SJSA1 (cell line): ENCODE measurements around the gene AEN. TPM values are rescaled to one million over a fixed set of nuclear protein-coding genes. Genes with fewer than 3 reads are reported as not detected.

Experiments used
- DNase-seq, 2 experiments: peaks; one replicate each; pipeline ENCODE4 v3.0.0-alpha.2; 2015 to 2020; ENCODE audit warnings: low spot score in 2 of 2, low read depth in 1 of 2
- H3K27ac ChIP-seq: fragments of 250-450 bp; sonication (Bioruptor Pico); 2 replicates; pipeline ENCODE4 v1.5.1; 2020; ENCODE audit warnings: mild to moderate bottlenecking, moderate library complexity
- H3K27me3 ChIP-seq: fragments of 250-450 bp; sonication (Bioruptor Pico); replicated peaks from 2 replicates; pipeline ENCODE4 v1.5.1; 2020; ENCODE audit warnings: mild to moderate bottlenecking, moderate library complexity
- H3K36me3 ChIP-seq: fragments of 250-450 bp; sonication (Bioruptor Pico); 2 replicates; pipeline ENCODE4 v1.5.1; 2020; ENCODE audit warnings: mild to moderate bottlenecking
- H3K4me1 ChIP-seq: fragments of 250-450 bp; sonication (Bioruptor Pico); replicated peaks from 2 replicates; pipeline ENCODE4 v1.6.1; 2021; ENCODE audit warnings: mild to moderate bottlenecking
- H3K4me3 ChIP-seq: fragments of 250-450 bp; sonication (Bioruptor Pico); 2 replicates; pipeline ENCODE4 v1.5.1; 2020; ENCODE audit warnings: mild to moderate bottlenecking
- H3K9me3 ChIP-seq: fragments of 250-450 bp; sonication (Bioruptor Pico); replicated peaks from 2 replicates; pipeline ENCODE4 v1.5.1; 2020; ENCODE audit warnings: mild to moderate bottlenecking
- total RNA-seq: library from RNA; depleted of rRNA; stranded (reverse); fragments of >200 nt; shearing (Covaris generic); gene quantifications from 2 replicates; pipeline ENCODE4 v1.2.3, GENCODE V29; 2014

Gene AEN
- total RNA-seq, 1 experiment from 2014 or later, result 56.2 TPM

GRCh38 chr15:88619796-88620195, 1.3 kb upstream of the AEN start:
- H3K27ac ChIP-seq, result no peak overlapping the region
- H3K9me3 ChIP-seq, result no peaks in the 10 kb centered on the region
- no peak overlapping the region for H3K4me3 ChIP-seq
- peaks cover 20% of the 10 kb centered on the region for H3K36me3 ChIP-seq
- H3K4me1 ChIP-seq, result peaks cover 20% of the 10 kb centered on the region
- DNase-seq, result no peak
- H3K27me3 ChIP-seq, result no peaks in the 10 kb centered on the region

GRCh38 chr15:88621789-88622604, 857 bp downstream of the AEN start:
- Histone ChIP-seq H3K27me3 (no peaks in the 10 kb centered on the region), H3K36me3 (peaks cover 40% of the 10 kb centered on the region), H3K4me3 (peak overlapping the region; percentile 89), H3K27ac (peak overlapping the region; percentile 93), H3K9me3 (no peaks in the 10 kb centered on the region), H3K4me1 (peaks cover 20% of the 10 kb centered on the region)
- peak in 1 of 2 experiments; percentile 53 for DNase-seq

GRCh38 chr15:88622605-88622975, 1.4 kb downstream of the AEN start:
- Histone ChIP-seq H3K9me3 (no peaks in the 10 kb centered on the region), H3K4me1 (peaks cover 20% of the 10 kb centered on the region), H3K36me3 (peaks cover 46% of the 10 kb centered on the region), H3K4me3 (peak overlapping the region; percentile 89), H3K27ac (peak overlapping the region; percentile 39), H3K27me3 (no peaks in the 10 kb centered on the region)
- DNase-seq, result peak in 1 of 2 experiments; percentile 20

GRCh38 chr15:88623061-88623460, 1.9 kb downstream of the AEN start:
- Histone ChIP-seq H3K4me3 (peak overlapping the region; percentile 89), H3K9me3 (no peaks in the 10 kb centered on the region), H3K4me1 (peaks cover 20% of the 10 kb centered on the region), H3K27me3 (no peaks in the 10 kb centered on the region), H3K27ac (peak overlapping the region; percentile 39), H3K36me3 (peaks cover 51% of the 10 kb centered on the region)
- DNase-seq, result peak; percentile 50 to 74

GRCh38 chr15:88623632-88624031, 2.5 kb downstream of the AEN start:
- H3K9me3 ChIP-seq, result no peaks in the 10 kb centered on the region
- no peak for DNase-seq
- H3K27me3 ChIP-seq, result no peaks in the 10 kb centered on the region
- peaks cover 57% of the 10 kb centered on the region for H3K36me3 ChIP-seq
- peaks cover 20% of the 10 kb centered on the region for H3K4me1 ChIP-seq
- H3K27ac ChIP-seq, result peak overlapping the region; percentile 26; the same call in 1 of the 2 replicates
- H3K4me3 ChIP-seq, result no peak overlapping the region

GRCh38 chr15:88624156-88624970, 3.2 kb downstream of the AEN start:
- no peaks in the 10 kb centered on the region for H3K27me3 ChIP-seq
- H3K9me3 ChIP-seq, result no peaks in the 10 kb centered on the region
- no peak overlapping the region for H3K27ac ChIP-seq
- H3K4me3 ChIP-seq, result no peak overlapping the region
- peaks cover 64% of the 10 kb centered on the region for H3K36me3 ChIP-seq
- DNase-seq, result no peak
- peaks cover 20% of the 10 kb centered on the region for H3K4me1 ChIP-seq

GRCh38 chr15:88624971-88625490, 3.9 kb downstream of the AEN start:
- Histone ChIP-seq H3K27ac (no peak overlapping the region), H3K4me1 (peaks cover 20% of the 10 kb centered on the region), H3K27me3 (no peaks in the 10 kb centered on the region), H3K9me3 (no peaks in the 10 kb centered on the region), H3K4me3 (no peak overlapping the region), H3K36me3 (peaks cover 71% of the 10 kb centered on the region)
- DNase-seq, result no peak

- Histone ChIP-seq H3K4me1 (peaks cover 14% of the 10 kb centered on the region), H3K9me3 (no peaks in the 10 kb centered on the region), H3K4me3 (no peak overlapping the region), H3K27ac (no peak overlapping the region), H3K27me3 (no peaks in the 10 kb centered on the region), H3K36me3 (peaks cover 81% of the 10 kb centered on the region)
- no peak for DNase-seq
Measured at GRCh38 chr15:88625943-88626741, 5.0 kb downstream of the AEN start.

- no peak for DNase-seq
- Histone ChIP-seq H3K27me3 (no peaks in the 10 kb centered on the region), H3K4me3 (no peak overlapping the region), H3K9me3 (no peaks in the 10 kb centered on the region), H3K27ac (no peak overlapping the region), H3K4me1 (peaks cover 14% of the 10 kb centered on the region), H3K36me3 (peaks cover 91% of the 10 kb centered on the region)
Measured at GRCh38 chr15:88627463-88627862, 6.3 kb downstream of the AEN start.

- H3K9me3 ChIP-seq, result no peaks in the 10 kb centered on the region
- peaks cover 97% of the 10 kb centered on the region for H3K36me3 ChIP-seq
- no peak overlapping the region for H3K4me3 ChIP-seq
- no peak overlapping the region for H3K27ac ChIP-seq
- H3K27me3 ChIP-seq, result no peaks in the 10 kb centered on the region
- H3K4me1 ChIP-seq, result peaks cover 7% of the 10 kb centered on the region
- DNase-seq, result no peak
Measured at GRCh38 chr15:88628018-88628654, 7.0 kb downstream of the AEN start.

- peaks cover 93% of the 10 kb centered on the region for H3K36me3 ChIP-seq
- DNase-seq, result no peak
Measured at GRCh38 chr15:88629071-88629470, 7.9 kb downstream of the AEN start.

GRCh38 chr15:88630141-88630721, 9.1 kb downstream of the AEN start:
- Histone ChIP-seq H3K4me1 (no peaks in the 10 kb centered on the region), H3K27me3 (no peaks in the 10 kb centered on the region), H3K27ac (no peak overlapping the region), H3K9me3 (no peaks in the 10 kb centered on the region), H3K36me3 (peaks cover 93% of the 10 kb centered on the region), H3K4me3 (no peak overlapping the region)
- DNase-seq, result no peak

More at GRCh38 chr15:88629071-88629470, 7.9 kb downstream of the AEN start:
- Histone ChIP-seq H3K27ac (no peak overlapping the region), H3K27me3 (no peaks in the 10 kb centered on the region), H3K4me3 (no peak overlapping the region), H3K9me3 (no peaks in the 10 kb centered on the region), H3K4me1 (no peaks in the 10 kb centered on the region)
